PC-9 (cell line): ENCODE measurements around the gene C10orf105.

Source experiments
- EZH2 ChIP-seq: fragments of 200-600 bp; sonication (generic); IDR thresholded peaks from 2 replicates; pipeline ENCODE4 v1.8.0; 2017; ENCODE audit warnings: antibody characterized with exemption, low read depth
- TF ChIP-seq, protein P1 (sequence below): fragments of 200-600 bp; sonication (generic); conservative IDR thresholded peaks from 2 replicates; pipeline ENCODE4 v1.6.1; 2017; ENCODE audit warnings: mixed run types, antibody characterized with exemption, mild to moderate bottlenecking, moderate library complexity

DNA sequence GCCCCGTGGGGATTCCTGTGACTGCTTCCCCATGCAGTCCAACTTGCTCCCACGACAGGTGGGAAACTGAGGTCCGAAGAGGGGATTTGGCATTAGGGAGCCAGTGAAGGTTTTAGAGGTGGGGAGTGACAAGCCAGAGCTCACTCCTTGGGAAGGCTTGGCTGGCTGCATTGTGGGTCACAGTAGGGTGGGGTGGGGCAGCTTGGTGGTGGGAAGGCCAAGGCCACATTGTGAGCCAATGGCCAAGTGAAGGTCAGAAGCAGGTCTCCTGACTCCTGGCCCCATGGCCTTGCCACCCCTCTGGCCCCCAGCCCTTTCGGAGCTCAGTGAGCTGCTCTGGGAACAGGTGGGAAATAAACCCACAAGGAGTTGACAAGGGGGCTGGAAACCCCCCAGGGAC is 2.5 kb downstream of the C10orf105 start:
- TF ChIP-seq, protein P1, sequence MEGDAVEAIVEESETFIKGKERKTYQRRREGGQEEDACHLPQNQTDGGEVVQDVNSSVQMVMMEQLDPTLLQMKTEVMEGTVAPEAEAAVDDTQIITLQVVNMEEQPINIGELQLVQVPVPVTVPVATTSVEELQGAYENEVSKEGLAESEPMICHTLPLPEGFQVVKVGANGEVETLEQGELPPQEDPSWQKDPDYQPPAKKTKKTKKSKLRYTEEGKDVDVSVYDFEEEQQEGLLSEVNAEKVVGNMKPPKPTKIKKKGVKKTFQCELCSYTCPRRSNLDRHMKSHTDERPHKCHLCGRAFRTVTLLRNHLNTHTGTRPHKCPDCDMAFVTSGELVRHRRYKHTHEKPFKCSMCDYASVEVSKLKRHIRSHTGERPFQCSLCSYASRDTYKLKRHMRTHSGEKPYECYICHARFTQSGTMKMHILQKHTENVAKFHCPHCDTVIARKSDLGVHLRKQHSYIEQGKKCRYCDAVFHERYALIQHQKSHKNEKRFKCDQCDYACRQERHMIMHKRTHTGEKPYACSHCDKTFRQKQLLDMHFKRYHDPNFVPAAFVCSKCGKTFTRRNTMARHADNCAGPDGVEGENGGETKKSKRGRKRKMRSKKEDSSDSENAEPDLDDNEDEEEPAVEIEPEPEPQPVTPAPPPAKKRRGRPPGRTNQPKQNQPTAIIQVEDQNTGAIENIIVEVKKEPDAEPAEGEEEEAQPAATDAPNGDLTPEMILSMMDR: no peak
- no peak for TF ChIP-seq EZH2
